ENCODE results near the gene GPSM3. TPM values are rescaled to one million over a fixed set of nuclear protein-coding genes. Genes with fewer than 3 reads are reported as not detected.

The GPSM3 gene
- total and polyA plus RNA-seq, 2 experiments from 2014 or later: 5.4 to 7.3 TPM

- H3K9me2 ChIP-seq (ENCODE audit: insufficient read depth): no peaks in the 10 kb centered on the region
- WGBS, 2 experiments (ENCODE audit: low coverage in 1 of 2, low lambda C conversion rate in 2 of 2, missing lambda C conversion rate in 2 of 2): 62 to 63% methylated on average over 12 to 13 of the region's 13 CpGs
- H3K9ac ChIP-seq: no peak overlapping the region
- no peaks in the 10 kb centered on the region for H3K27me3 ChIP-seq (replicated peaks; ENCODE audit: insufficient read depth)
- H3K9me3 ChIP-seq (ENCODE audit: low read depth): no peaks in the 10 kb centered on the region
- 0 out of 2 replicates have a peak, but pooled peaks cover 5% of the 10 kb centered on the region for H3K4me1 ChIP-seq (ENCODE audit: insufficient read depth)
- no peaks in the 10 kb centered on the region for H4K20me1 ChIP-seq (ENCODE audit: insufficient read depth)
- no peak for DNase-seq
- in situ Hi-C loops (cut with MboI): no loop called here
- H3K27ac ChIP-seq: no peak overlapping the region
- no peak overlapping the region for H3K4me2 ChIP-seq (ENCODE audit: unreplicated experiment)
- H2AFZ ChIP-seq: no peak overlapping the region
- H3K79me2 ChIP-seq (ENCODE audit: insufficient read depth): no peaks in the 10 kb centered on the region
- no peak overlapping the region for H3K4me3 ChIP-seq
- TF ChIP-seq EZH2 (IDR thresholded peaks at IDR 0.05; ENCODE audit: insufficient read depth, poor library complexity, severe bottlenecking): no peak
- no peak for TF ChIP-seq EZH2phosphoT487 (IDR thresholded peaks at IDR 0.05; ENCODE audit: insufficient read depth, low read depth)
- H3F3A ChIP-seq (ENCODE audit: insufficient read depth): no peaks in the 10 kb centered on the region
- H3K36me3 ChIP-seq (ENCODE audit: low read depth): no peaks in the 10 kb centered on the region
Measured at GRCh38 chr6:32200711-32201475, 8.4 kb upstream of the GPSM3 start.

GRCh38 chr6:32198866-32199265 lies 6.4 kb upstream of the GPSM3 start:
- Histone ChIP-seq H3K9me2 (ENCODE audit: insufficient read depth) (no peaks in the 10 kb centered on the region), H3K4me1 (ENCODE audit: insufficient read depth) (peaks cover 16% of the 10 kb centered on the region), H3K27ac (no peak overlapping the region), H3K27me3 (replicated peaks; ENCODE audit: insufficient read depth) (no peaks in the 10 kb centered on the region), H2AFZ (no peak overlapping the region), H3K4me2 (ENCODE audit: unreplicated experiment) (no peak overlapping the region), H3F3A (ENCODE audit: insufficient read depth) (peaks cover 13% of the 10 kb centered on the region), H4K20me1 (ENCODE audit: insufficient read depth) (no peaks in the 10 kb centered on the region), H3K9ac (no peak overlapping the region), H3K79me2 (ENCODE audit: insufficient read depth) (no peaks in the 10 kb centered on the region), H3K9me3 (ENCODE audit: low read depth) (no peaks in the 10 kb centered on the region), H3K4me3 (no peak overlapping the region), H3K36me3 (ENCODE audit: low read depth) (no peaks in the 10 kb centered on the region)
- in situ Hi-C loops (cut with MboI): no loop called here
- DNase-seq: no peak
- TF ChIP-seq EZH2 (IDR thresholded peaks at IDR 0.05; ENCODE audit: insufficient read depth, poor library complexity, severe bottlenecking): no peak
- TF ChIP-seq EZH2phosphoT487 (IDR thresholded peaks at IDR 0.05; ENCODE audit: insufficient read depth, low read depth): no peak
- 74 to 78% methylated on average over 17 of the region's 17 CpGs for WGBS, 2 experiments (ENCODE audit: low coverage in 1 of 2, low lambda C conversion rate in 2 of 2, missing lambda C conversion rate in 2 of 2)

- no peak overlapping the region for H3K9ac ChIP-seq
- TF ChIP-seq EZH2phosphoT487 (IDR thresholded peaks at IDR 0.05; ENCODE audit: insufficient read depth, low read depth) (no peak), EZH2 (IDR thresholded peaks at IDR 0.05; ENCODE audit: insufficient read depth, poor library complexity, severe bottlenecking) (no peak)
- WGBS, 2 experiments (ENCODE audit: low coverage in 1 of 2, low lambda C conversion rate in 2 of 2, missing lambda C conversion rate in 2 of 2): 61 to 63% methylated on average over 3 of the region's 3 CpGs
- in situ Hi-C loops (cut with MboI): no loop called here
- no peak overlapping the region for H3K27ac ChIP-seq
- no peaks in the 10 kb centered on the region for H3K9me2 ChIP-seq (ENCODE audit: insufficient read depth)
- H2AFZ ChIP-seq: no peak overlapping the region
- no peaks in the 10 kb centered on the region for H4K20me1 ChIP-seq (ENCODE audit: insufficient read depth)
- no peak for DNase-seq
- no peak overlapping the region for H3K4me3 ChIP-seq
- H3K79me2 ChIP-seq (ENCODE audit: insufficient read depth): no peaks in the 10 kb centered on the region
- peaks cover 13% of the 10 kb centered on the region for H3F3A ChIP-seq (ENCODE audit: insufficient read depth)
- no peaks in the 10 kb centered on the region for H3K27me3 ChIP-seq (replicated peaks; ENCODE audit: insufficient read depth)
- H3K4me1 ChIP-seq (ENCODE audit: insufficient read depth): peaks cover 16% of the 10 kb centered on the region
- H3K9me3 ChIP-seq (ENCODE audit: low read depth): no peaks in the 10 kb centered on the region
- H3K4me2 ChIP-seq (ENCODE audit: unreplicated experiment): no peak overlapping the region
- no peaks in the 10 kb centered on the region for H3K36me3 ChIP-seq (ENCODE audit: low read depth)
Measured at GRCh38 chr6:32198345-32198696, 5.9 kb upstream of the GPSM3 start.

GRCh38 chr6:32196682-32197616 lies 4.5 kb upstream of the GPSM3 start:
- Histone ChIP-seq H3K9me3 (ENCODE audit: low read depth) (no peaks in the 10 kb centered on the region), H3K4me1 (ENCODE audit: insufficient read depth) (peaks cover 25% of the 10 kb centered on the region), H3K27me3 (replicated peaks; ENCODE audit: insufficient read depth) (no peaks in the 10 kb centered on the region), H3K27ac (peak overlapping the region; percentile 97), H3K4me2 (ENCODE audit: unreplicated experiment) (peak overlapping the region; percentile 81), H4K20me1 (ENCODE audit: insufficient read depth) (no peaks in the 10 kb centered on the region), H3K9me2 (ENCODE audit: insufficient read depth) (no peaks in the 10 kb centered on the region), H3K4me3 (peak overlapping the region; percentile 82), H3K79me2 (ENCODE audit: insufficient read depth) (no peaks in the 10 kb centered on the region), H2AFZ (peak overlapping the region; percentile 62), H3K9ac (peak overlapping the region; percentile 97), H3F3A (ENCODE audit: insufficient read depth) (peaks cover 13% of the 10 kb centered on the region), H3K36me3 (ENCODE audit: low read depth) (no peaks in the 10 kb centered on the region)
- WGBS, 2 experiments (ENCODE audit: low coverage in 1 of 2, low lambda C conversion rate in 2 of 2, missing lambda C conversion rate in 2 of 2): 19 to 25% methylated on average over 23 to 28 of the region's 28 CpGs
- TF ChIP-seq EZH2phosphoT487 (IDR thresholded peaks at IDR 0.05; ENCODE audit: insufficient read depth, low read depth) (no peak), EZH2 (IDR thresholded peaks at IDR 0.05; ENCODE audit: insufficient read depth, poor library complexity, severe bottlenecking) (no peak)
- DNase-seq: peak; percentile 45
- in situ Hi-C loops (cut with MboI): no loop called here

Data from GM23248 (cell line).